GM10266 (cell line): ENCODE data around the gene PLCH2.

Source experiments
- DNase-seq: peaks from one replicate; pipeline ENCODE4 v3.0.0; 2012; ENCODE audit errors: extremely low spot score
- TF ChIP-seq, protein P1 (sequence below): IDR thresholded peaks from 2 replicates; pipeline ENCODE4 v1.5.1; 2012; ENCODE audit warnings: mild to moderate bottlenecking, low read depth; ENCODE audit not compliant: control insufficient read depth, insufficient read depth; ENCODE audit errors: missing control alignments

The PLCH2 gene

DNA sequence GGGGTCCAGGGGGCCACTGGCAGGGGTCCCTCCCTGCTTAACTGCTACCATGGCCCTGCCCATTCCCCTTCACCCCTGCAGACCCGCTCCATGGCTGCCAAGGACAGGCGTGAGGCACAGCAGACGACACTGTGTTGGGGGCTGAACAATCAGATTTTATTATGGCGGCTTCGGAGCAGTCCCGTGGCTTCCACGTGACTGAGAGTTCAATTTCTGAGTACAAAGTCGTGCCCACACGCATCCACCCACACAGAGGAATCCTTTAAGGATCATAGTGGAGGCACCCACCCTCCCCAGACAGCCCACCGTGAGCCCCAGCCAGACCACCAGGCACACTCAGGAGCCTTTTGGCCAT, 52.5 kb downstream of the PLCH2 start:
- DNase-seq = no peak
- TF ChIP-seq, protein P1, sequence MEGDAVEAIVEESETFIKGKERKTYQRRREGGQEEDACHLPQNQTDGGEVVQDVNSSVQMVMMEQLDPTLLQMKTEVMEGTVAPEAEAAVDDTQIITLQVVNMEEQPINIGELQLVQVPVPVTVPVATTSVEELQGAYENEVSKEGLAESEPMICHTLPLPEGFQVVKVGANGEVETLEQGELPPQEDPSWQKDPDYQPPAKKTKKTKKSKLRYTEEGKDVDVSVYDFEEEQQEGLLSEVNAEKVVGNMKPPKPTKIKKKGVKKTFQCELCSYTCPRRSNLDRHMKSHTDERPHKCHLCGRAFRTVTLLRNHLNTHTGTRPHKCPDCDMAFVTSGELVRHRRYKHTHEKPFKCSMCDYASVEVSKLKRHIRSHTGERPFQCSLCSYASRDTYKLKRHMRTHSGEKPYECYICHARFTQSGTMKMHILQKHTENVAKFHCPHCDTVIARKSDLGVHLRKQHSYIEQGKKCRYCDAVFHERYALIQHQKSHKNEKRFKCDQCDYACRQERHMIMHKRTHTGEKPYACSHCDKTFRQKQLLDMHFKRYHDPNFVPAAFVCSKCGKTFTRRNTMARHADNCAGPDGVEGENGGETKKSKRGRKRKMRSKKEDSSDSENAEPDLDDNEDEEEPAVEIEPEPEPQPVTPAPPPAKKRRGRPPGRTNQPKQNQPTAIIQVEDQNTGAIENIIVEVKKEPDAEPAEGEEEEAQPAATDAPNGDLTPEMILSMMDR = no peak

DNA sequence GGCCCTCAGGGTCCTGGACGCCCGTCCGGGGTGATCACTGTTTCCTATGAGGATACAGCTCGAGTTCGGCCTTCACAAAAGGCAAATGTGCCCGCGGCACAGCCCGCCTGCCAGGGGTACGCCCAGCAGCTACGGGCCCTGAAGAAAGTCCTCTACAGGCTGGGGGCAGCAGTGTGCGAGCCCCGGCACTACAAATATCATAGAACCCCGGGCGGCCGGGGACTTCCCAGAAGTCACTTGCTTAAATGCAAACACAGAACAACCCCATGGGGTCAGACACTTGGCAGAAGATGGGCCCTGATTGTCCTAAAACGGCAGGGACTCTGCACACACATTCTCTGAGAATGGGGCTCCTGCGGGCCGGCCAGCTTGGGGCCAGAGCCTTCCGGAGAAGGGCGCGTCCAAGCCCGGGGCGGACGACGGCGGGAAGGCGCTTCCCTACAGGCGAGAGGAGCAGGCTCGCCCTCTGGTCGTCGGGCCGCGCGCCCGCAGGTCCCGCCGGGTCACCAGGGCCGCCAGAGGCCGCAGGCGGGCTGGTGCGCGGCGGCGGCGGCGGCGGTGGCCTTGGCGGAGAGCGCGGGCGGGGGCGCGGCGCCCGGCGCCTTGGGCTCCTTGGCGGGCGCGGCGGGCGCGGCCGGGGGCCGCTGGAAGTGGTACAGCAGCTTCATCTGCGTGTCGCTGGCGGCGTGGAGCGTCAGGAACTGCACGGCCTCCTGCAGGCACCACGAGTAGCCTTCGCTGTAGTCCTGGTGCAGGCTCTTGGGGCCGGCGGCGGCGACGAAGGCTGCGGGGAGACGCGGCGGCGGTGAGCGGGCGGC, 53.1 kb downstream of the PLCH2 start:
- TF ChIP-seq, protein P1 = no peak
- DNase-seq = peak; percentile 77

DNA sequence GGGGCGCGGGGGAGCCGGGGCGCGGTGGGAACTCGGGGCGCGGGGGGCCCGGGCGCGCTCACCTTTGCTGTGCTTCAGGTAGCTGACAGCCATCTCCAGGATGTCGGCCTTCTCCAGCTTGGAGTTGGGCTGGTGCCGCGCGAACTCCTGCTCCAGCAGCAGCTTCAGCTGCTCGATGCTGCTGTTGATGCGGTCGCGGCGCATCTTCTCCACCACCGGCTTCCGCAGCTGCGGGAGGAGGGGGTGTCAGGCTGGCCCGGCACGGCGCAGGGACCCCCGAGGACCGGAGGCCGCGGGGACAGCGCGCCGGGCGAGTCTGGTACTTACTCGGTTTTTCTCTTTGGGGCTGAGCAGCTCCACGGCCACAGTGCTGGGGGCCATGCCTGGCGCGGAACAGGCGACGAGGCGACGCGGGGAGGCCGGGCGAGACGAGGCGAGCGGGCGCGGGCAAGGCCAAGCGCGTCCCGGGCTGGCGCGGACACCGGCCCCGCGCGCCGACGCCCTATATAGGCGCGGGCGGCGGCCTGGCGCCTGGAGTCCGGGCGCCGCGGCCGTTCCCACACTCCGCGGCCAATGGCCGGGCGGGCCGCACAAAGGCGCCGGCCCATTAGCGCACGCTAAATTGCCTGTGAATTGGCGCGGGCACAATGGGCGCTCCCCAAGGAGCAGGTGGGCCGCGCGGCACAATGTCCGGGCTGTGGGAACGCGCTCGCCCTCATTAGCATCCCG, 53.9 kb downstream of the PLCH2 start, which contains the start of gene HES5:
Gene HES5 (minus strand): TSS at position 480 of the 729 bp plus-strand sequence. CDS start 99 bp downstream, at position 381.
- no peak for DNase-seq
- TF ChIP-seq, protein P1 = no peak

DNA sequence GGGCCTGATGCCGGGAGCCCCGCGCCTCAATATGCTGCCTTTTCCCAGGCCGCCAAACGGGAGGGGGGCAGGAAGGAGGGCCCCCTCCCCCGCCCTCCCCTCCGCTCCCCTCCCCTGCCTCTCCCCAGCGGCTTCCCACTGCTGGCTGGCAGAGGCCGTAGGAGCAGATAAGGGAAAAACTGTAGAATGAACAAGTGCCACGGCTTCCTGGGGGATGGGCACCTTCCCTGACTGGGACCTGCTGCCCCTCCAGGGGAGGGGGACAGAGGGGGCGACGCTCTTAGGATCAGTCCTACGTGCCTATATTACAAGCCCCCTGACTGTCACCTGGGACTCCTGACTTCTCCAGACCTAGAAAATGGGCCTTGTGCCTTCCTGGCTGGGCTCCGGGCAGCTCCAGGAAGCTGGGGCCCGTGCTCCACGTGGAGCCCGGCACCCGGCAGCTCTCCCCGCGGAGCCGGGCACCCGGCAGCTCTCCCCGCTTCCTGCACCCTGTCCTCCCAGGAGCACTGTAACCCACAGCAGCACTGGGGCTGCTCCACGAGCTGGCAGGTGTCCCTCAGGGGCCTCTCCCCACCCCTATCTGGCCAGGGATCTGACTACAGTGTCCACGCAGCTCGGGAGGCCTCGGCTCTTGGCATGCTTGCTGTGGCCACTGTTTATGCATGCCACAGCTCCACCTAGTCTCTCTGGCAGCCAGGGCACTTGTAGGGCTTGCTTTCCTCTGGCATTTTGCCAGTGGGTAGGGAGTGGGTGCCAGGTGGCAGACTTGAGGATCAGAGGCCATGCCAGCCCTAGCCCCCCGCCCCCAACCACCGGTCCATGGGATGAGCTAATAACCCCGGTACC, 54.6 kb downstream of the PLCH2 start:
- TF ChIP-seq, protein P1 = no peak
- no peak for DNase-seq

DNA sequence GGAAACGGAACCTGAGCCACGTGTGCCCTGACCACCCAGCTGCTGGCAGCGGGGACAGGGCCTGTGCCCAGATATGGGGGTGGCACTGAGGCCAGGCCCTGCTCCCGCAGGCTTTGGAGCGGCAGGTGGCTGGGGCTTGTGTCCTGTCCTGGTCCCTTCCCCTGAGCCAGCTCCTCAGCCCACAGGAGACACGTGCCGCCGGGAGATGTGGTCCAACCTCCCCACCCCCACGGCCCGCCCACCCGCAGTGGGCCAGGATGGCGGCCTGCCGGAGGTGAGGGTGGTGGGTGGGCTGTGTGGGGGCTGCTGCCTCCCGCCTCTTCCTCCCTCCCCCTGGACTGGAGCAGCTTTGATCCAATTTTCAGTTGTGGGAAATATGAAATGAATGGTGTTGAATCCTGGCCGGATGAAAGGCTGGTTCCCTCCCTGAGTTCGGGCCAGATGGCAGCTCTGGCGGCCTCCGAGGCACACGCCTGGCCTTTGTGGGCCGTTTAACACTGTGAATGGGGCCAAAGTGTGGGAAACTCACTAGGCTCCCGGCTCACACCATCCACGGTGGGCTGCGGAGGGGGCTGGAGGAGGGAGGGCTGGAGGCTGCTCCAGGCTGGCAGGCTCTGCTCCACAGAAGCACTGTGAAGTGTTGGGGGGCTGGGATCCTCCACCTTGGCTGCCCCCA, 56.5 kb downstream of the PLCH2 start:
- TF ChIP-seq, protein P1 = no peak
- no peak for DNase-seq

DNA sequence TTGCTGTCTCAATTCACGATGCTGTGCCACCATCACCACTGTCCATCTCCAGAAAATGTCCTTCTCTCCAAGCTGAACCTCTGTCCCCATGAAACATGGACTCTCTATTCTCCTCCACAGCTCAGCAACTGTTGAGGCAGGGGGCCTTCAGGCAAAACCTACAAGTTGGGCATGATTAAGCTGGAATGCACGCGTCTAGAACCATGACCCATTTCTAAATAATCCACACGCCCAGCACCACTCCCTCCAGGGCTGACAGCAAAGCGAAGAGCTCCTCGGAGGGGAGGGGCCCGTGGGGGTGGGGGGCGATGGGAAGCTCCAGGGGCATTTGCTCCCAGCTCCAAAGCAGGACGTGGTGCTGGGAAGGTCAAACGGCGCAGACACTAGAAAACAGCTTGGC, 57.3 kb downstream of the PLCH2 start:
- DNase-seq = no peak
- TF ChIP-seq, protein P1 = no peak
